Measurements from ENCODE around the gene AMD1. TPM values are rescaled to one million over a fixed set of nuclear protein-coding genes. Genes with fewer than 3 reads are reported as not detected.
"Not testable (repeated sequence)": the region's sequence is repeated elsewhere in the genome, so short reads cannot be mapped to it uniquely, and the experiment has no call there.

AMD1 gene
- total and polyA plus RNA-seq, 2 of the 8 experiments (the other 6 are each of a cell fraction or from before 2014, with no cell fraction given), result 60.9 to 177 TPM

DNA sequence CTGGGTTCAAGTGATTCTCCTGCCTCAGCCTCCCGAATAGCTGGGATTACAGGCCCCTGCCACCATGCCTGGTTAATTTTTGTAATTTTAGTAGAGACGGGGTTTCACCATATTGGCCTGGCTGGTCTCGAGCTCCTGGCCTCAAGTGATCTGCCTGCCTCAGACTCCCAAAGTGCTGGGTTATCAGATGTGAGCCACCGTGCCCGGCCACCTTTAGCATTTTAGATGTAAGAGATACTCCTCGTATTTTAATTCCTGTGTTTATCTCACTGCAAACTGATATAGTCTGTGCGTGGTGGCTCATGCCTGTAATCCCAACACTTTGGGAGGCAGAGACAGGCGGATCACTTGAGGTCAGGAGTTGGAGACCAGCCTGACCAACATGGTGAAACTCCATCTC, 27.0 kb downstream of the AMD1 start:
- not testable (repeated sequence) for H2BK12ac ChIP-seq (ENCODE audit: low read depth, low read length); H3K4me3 ChIP-seq (ENCODE audit: extremely low read depth in 1 of 4, insufficient read depth in 2 of 4, low read depth in 3 of 4, low read length in 4 of 4); H3K79me2 ChIP-seq (ENCODE audit: control insufficient read depth in 1 of 2, insufficient read depth in 2 of 2, low read length in 2 of 2); H3K56ac ChIP-seq (replicated peaks; ENCODE audit: insufficient read length, low read depth, low read length); DNase-seq (ENCODE audit: low read depth in 1 of 2, low spot score in 2 of 2); H3K18ac ChIP-seq (ENCODE audit: extremely low read depth, low read length); H4K20me1 ChIP-seq (replicated peaks in 1 of 2; ENCODE audit: control insufficient read depth in 1 of 2, insufficient read depth in 2 of 2, low read length in 2 of 2); H3K4me2 ChIP-seq (ENCODE audit: insufficient read depth in 1 of 2, low read depth in 2 of 2, low read length in 2 of 2); FAIRE-seq; H3K23ac ChIP-seq (ENCODE audit: insufficient read length); H3K23me2 ChIP-seq (ENCODE audit: low read depth, low read length); H2AK5ac ChIP-seq (ENCODE audit: low read depth, low read length); H4K5ac ChIP-seq (ENCODE audit: insufficient read length, low read depth, low read length); H3K14ac ChIP-seq (ENCODE audit: insufficient read length); H3K27me3 ChIP-seq (replicated peaks in 1 of 4; ENCODE audit: control insufficient read depth in 3 of 4, extremely low read depth in 1 of 4, insufficient read depth in 3 of 4, low read length in 3 of 4); H3K9ac ChIP-seq (replicated peaks in 1 of 4; ENCODE audit: extremely low read depth in 1 of 4, low read depth in 3 of 4, low read length in 3 of 4); H3K4ac ChIP-seq (replicated peaks; ENCODE audit: insufficient read length, low read depth, low read length); H2BK120ac ChIP-seq (replicated peaks; ENCODE audit: low read depth, low read length); H3K27ac ChIP-seq (ENCODE audit: low read depth, low read length); H3K79me1 ChIP-seq (ENCODE audit: low read depth, low read length); H3K4me1 ChIP-seq (replicated peaks in 1 of 4; ENCODE audit: control insufficient read depth in 3 of 4, insufficient read depth in 4 of 4, low read length in 3 of 4); H2BK5ac ChIP-seq (ENCODE audit: low read depth, low read length); H2AFZ ChIP-seq (ENCODE audit: low read length); H2BK20ac ChIP-seq (ENCODE audit: low read length); H4K8ac ChIP-seq (ENCODE audit: extremely low read depth, insufficient read depth, low read length); H4K91ac ChIP-seq (replicated peaks; ENCODE audit: insufficient read length, low read length); H2BK15ac ChIP-seq (ENCODE audit: low read length)
- ChIA-PET POLR2A (ENCODE audit: partially characterized antibody) (interaction anchor here (0.7 to 9.7 kb wide), 6 partner anchors 10 to 24 kb away, joined by 4 to 81 read pairs (median 5); partner anchors contain the start of gene AMD1), CTCF (ENCODE audit: partially characterized antibody) (interaction anchor here (0.7 to 1.1 kb wide), 2 partner anchors 28 to 218 kb away, joined by 3 read pairs; no protein-coding TSS in a partner anchor)
- 90% methylated on average over 8 of the region's 8 CpGs; no CpG with 5 or more reads in 1 of the 2 experiments for WGBS, 2 experiments (ENCODE audit: extremely low coverage in 1 of 2, insufficient coverage in 1 of 2, insufficient read length in 1 of 2, insufficient replicate concordance in 2 of 2, low coverage in 1 of 2, low lambda C conversion rate in 2 of 2, missing lambda C conversion rate in 1 of 2)
- H3K9me3 ChIP-seq (ENCODE audit: insufficient read depth in 2 of 2, low read depth in 1 of 2, low read length in 1 of 2), result peaks cover 15 to 19% of the 10 kb centered on the region in 2 experiments
- peaks cover 3 to 14% (median 7%) of the 10 kb centered on the region in 4 experiments; a peak in 6 of 8 replicates for H3K36me3 ChIP-seq (ENCODE audit: control insufficient read depth in 2 of 4, insufficient read depth in 4 of 4, low read length in 3 of 4)

Measured in H1 (cell line).